Adrenal gland (tissue), 12 donors: ENCODE results near the gene FOSL2. TPM values are rescaled to one million over a fixed set of nuclear protein-coding genes. Genes with fewer than 3 reads are reported as not detected.
"Not testable (repeated sequence)": the region's sequence is repeated elsewhere in the genome, so short reads cannot be mapped to it uniquely, and the experiment has no call there.

Experiments used
- DNase-seq, 7 donors: peaks; one replicate each; pipeline ENCODE4 v3.0.0-alpha.2; 2019 to 2020
- H3K27ac ChIP-seq, 5 donors: fragments of 200-600 bp; sonication (generic) in 4 of 5; 1 replicate in 3 of 5; 2 replicates in 2 of 5; pipeline versions ENCODE4 v1.5.1 to v1.8.0; 2016 to 2020; ENCODE audit warnings: mild to moderate bottlenecking in 1 of 5
- H3K27me3 ChIP-seq: fragments of 200-600 bp; 2 replicates; pipeline ENCODE4 v1.8.0; 2021
- H3K36me3 ChIP-seq, 2 donors: fragments of 200-600 bp; replicated peaks in 1 of 2; 1 replicate in 1 of 2; 2 replicates in 1 of 2; pipeline versions ENCODE4 v1.5.1 to v1.8.0; 2018 to 2022
- H3K4me1 ChIP-seq, 2 donors: fragments of 200-600 bp; replicated peaks in 1 of 2; 1 replicate in 1 of 2; 2 replicates in 1 of 2; pipeline versions ENCODE4 v1.5.1 to v1.8.0; 2018 to 2021
- H3K4me3 ChIP-seq, 4 donors: fragments of 200-600 bp; sonication (generic) in 3 of 4; one replicate each; pipeline ENCODE4 v1.5.1; 2016 to 2018
- H3K9me3 ChIP-seq, 3 donors: fragments of 200-600 bp; sonication (generic) in 1 of 3; replicated peaks in 1 of 3; 1 replicate in 2 of 3; 2 replicates in 1 of 3; pipeline versions ENCODE4 v1.5.1 to v1.8.0; 2016 to 2021
- POLR2A ChIP-seq, 2 donors: fragments of 450-650 bp; IDR thresholded peaks; one replicate each; pipeline ENCODE4 v1.6.1; 2017; ENCODE audit warnings: antibody characterized with exemption in 2 of 2, mild to moderate bottlenecking in 2 of 2, moderate library complexity in 1 of 2
- WGBS, 4 donors: extraction: QIAGEN DNeasy Blood & Tissue Kit in 2 of 4; methylation state at CpG; one replicate each; pipeline versions ENCODE4 v1.1.5 to v1.1.7; 2013 to 2017; 5-methylcytosine and 5-hydroxymethylcytosine counted together
- intact Hi-C, 2 donors: fragments of 100-400 bp; cut with DNase I; formaldehyde crosslinking; loops; one replicate each; pipeline versions ENCODE4 v1.14.1 to v1.15.0; 2022 to 2023
- polyA plus RNA-seq, 3 donors: library from polyadenylated mRNA; stranded (reverse); fragments of 200-250 nt in 2 of 3; fragments of 350-450 nt in 1 of 3; fragmentation: Illumina TruSeq in 1 of 3; extraction: RNeasy Lipid Tissue Mini Kit (QIAGEN cat#74804) in 1 of 3; gene quantifications; one replicate each; pipeline ENCODE4 v1.2.3, GENCODE V29; 2013 to 2014
- total RNA-seq, 9 donors: library from RNA; depleted of rRNA in 4 of 9; stranded (reverse); fragments of >200 nt in 4 of 9; fragments of 120-200 nt in 1 of 9; fragmentation: NEBNext Ultra II Directional in 1 of 9; extraction: Animal tissue kit (Norgen Biotek cat#: 25700) in 1 of 9; gene quantifications; one replicate each; pipeline versions ENCODE4 v1.1.0 to v1.2.4, GENCODE V29; 2013 to 2023
- TF ChIP-seq, protein P1 (sequence below), 6 experiments: fragments of 450-650 bp in 4 of 6; fragments of 200-600 bp in 2 of 6; sonication (generic) in 1 of 6; IDR thresholded peaks; 1 replicate in 5 of 6; 2 replicates in 1 of 6; pipeline versions ENCODE4 v1.5.1 to v1.8.0; 2016 to 2021; ENCODE audit warnings: antibody characterized with exemption in 6 of 6, mild to moderate bottlenecking in 2 of 6, moderate library complexity in 1 of 6
- donor health status: healthy with polysubstance abuse.
- donor health status: Bipolar disorder and iron deficiency.
- donor health status: DM: yes; HTN: yes; CAD: no.
- donor health status: DM: no; HTN: no; CAD: no.
- donor health status: DM: no; HTN: no; CAD: no.
- donor health status: DM: yes; HTN: yes; CAD: no.

FOSL2 gene
- total and polyA plus RNA-seq, 12 donors, result 66.9 to 760 (median 413) TPM

GRCh38 chr2:28367667-28368356 is 24.8 kb upstream of the FOSL2 start:
- Histone ChIP-seq H3K36me3 (no peaks in the 10 kb centered on the region), H3K27ac (no peak overlapping the region), H3K4me1 (peaks cover 11 to 12% of the 10 kb centered on the region in 2 donors), H3K27me3 (no peaks in the 10 kb centered on the region), H3K9me3 (no peaks in the 10 kb centered on the region), H3K4me3 (no peak overlapping the region)
- TF ChIP-seq, protein P1, sequence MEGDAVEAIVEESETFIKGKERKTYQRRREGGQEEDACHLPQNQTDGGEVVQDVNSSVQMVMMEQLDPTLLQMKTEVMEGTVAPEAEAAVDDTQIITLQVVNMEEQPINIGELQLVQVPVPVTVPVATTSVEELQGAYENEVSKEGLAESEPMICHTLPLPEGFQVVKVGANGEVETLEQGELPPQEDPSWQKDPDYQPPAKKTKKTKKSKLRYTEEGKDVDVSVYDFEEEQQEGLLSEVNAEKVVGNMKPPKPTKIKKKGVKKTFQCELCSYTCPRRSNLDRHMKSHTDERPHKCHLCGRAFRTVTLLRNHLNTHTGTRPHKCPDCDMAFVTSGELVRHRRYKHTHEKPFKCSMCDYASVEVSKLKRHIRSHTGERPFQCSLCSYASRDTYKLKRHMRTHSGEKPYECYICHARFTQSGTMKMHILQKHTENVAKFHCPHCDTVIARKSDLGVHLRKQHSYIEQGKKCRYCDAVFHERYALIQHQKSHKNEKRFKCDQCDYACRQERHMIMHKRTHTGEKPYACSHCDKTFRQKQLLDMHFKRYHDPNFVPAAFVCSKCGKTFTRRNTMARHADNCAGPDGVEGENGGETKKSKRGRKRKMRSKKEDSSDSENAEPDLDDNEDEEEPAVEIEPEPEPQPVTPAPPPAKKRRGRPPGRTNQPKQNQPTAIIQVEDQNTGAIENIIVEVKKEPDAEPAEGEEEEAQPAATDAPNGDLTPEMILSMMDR (IDR thresholded peaks at IDR 0.05), result no peak
- TF ChIP-seq POLR2A (IDR thresholded peaks at IDR 0.05), result no peak
- intact Hi-C loops, result no loop called here
- 85 to 88% (median 86%) methylated on average over 18 to 19 of the region's 19 CpGs for WGBS, 4 donors
- no peak for DNase-seq

- DNase-seq, result no peak
- intact Hi-C loops, result no loop called here
- TF ChIP-seq, protein P1 (IDR thresholded peaks at IDR 0.05), result no peak
- TF ChIP-seq POLR2A (IDR thresholded peaks at IDR 0.05), result no peak
- 83 to 95% (median 90%) methylated on average over 9 of the region's 9 CpGs for WGBS, 4 donors
- Histone ChIP-seq H3K9me3 (no peaks in the 10 kb centered on the region), H3K4me1 (peaks cover 11 to 12% of the 10 kb centered on the region in 2 donors), H3K27me3 (no peaks in the 10 kb centered on the region), H3K27ac (no peak overlapping the region), H3K36me3 (no peaks in the 10 kb centered on the region), H3K4me3 (no peak overlapping the region)
Observed at GRCh38 chr2:28368357-28368798, 24.3 kb upstream of the FOSL2 start.

GRCh38 chr2:28369358-28369757 is 23.3 kb upstream of the FOSL2 start:
- Histone ChIP-seq H3K27me3 (no peaks in the 10 kb centered on the region), H3K4me1 (peaks cover 11 to 12% of the 10 kb centered on the region in 2 donors), H3K27ac (no peak overlapping the region), H3K9me3 (no peaks in the 10 kb centered on the region), H3K4me3 (no peak overlapping the region), H3K36me3 (no peaks in the 10 kb centered on the region)
- 71 to 76% (median 74%) methylated on average over 5 of the region's 5 CpGs for WGBS, 4 donors
- intact Hi-C loops, result no loop called here
- TF ChIP-seq, protein P1 (IDR thresholded peaks at IDR 0.05), result no peak
- no peak for TF ChIP-seq POLR2A (IDR thresholded peaks at IDR 0.05)
- DNase-seq, result no peak

DNA sequence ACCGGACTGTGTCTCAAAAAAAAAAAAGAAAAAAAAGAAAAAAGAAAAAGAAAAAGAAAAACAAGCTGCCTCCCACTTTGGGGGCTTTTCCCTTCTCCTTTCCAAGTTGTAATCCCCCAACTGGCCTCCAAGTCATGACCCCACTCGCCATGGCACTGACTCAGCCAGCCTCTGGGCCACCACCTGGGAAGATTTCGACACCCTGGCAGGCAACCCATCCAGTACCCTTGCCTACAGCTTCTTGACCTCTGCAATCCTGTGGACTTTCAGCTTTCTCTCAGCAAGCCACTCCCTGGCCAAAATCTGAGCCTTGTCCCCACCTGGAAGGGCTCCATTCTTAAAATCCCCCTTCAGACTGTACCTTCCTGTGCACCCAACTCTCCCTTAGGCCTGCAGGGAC is 22.3 kb upstream of the FOSL2 start:
- 85 to 91% (median 87%) methylated on average over 3 of the region's 3 CpGs for WGBS, 4 donors
- Histone ChIP-seq H3K9me3 (no peaks in the 10 kb centered on the region), H3K36me3 (no peaks in the 10 kb centered on the region), H3K27ac (no peak overlapping the region), H3K4me3 (no peak overlapping the region), H3K27me3 (no peaks in the 10 kb centered on the region), H3K4me1 (peaks cover 11 to 12% of the 10 kb centered on the region in 2 donors)
- TF ChIP-seq POLR2A (IDR thresholded peaks at IDR 0.05), result no peak
- TF ChIP-seq, protein P1 (IDR thresholded peaks at IDR 0.05), result no peak
- intact Hi-C loops, result no loop called here
- DNase-seq, result no peak

DNA sequence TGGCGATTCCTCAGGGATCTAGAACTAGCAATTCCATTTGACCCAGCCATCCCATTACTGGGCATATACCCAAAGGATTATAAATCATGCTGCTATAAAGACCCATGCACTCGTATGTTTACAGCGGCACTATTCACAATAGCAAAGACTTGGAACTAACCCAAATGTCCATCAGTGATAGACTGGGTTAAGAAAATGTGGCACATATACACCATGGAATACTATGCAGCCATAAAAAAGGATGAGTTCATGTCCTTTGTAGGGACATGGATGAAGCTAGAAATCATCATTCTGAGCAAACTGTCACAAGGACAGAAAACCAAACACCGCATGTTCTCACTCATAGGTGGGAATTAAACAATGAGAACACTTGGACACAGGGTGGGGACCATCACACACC is 20.9 kb upstream of the FOSL2 start:
- WGBS, 4 donors, result 68 to 79% (median 76%) methylated on average over 4 of the region's 4 CpGs
- H3K4me3 ChIP-seq, H3K4me1 ChIP-seq, H3K27me3 ChIP-seq, H3K27ac ChIP-seq, H3K9me3 ChIP-seq, DNase-seq, H3K36me3 ChIP-seq, intact Hi-C loops: not testable (repeated sequence)
